ENCODE measurements around the gene TEX48. TPM values are rescaled to one million over a fixed set of nuclear protein-coding genes. Genes with fewer than 3 reads are reported as not detected.

TEX48 gene
- total RNA-seq, result not detected in 2 replicates

- peak; percentile 87 for DNase-seq
Observed at GRCh38 chr9:114681594-114682332, at the start of gene TEX48. Gene TEX48, minus strand, starts transcription at chr9:114682192. Its CDS starts 10,469 bp downstream, at chr9:114671723.

- no peak for DNase-seq
Observed at GRCh38 chr9:114731701-114732100, 49.7 kb upstream of the TEX48 start.

GRCh38 chr9:114729706-114730105, 47.7 kb upstream of the TEX48 start:
- DNase-seq, result no peak

GRCh38 chr9:114725930-114726329, 43.9 kb upstream of the TEX48 start:
- DNase-seq, result no peak

GRCh38 chr9:114724744-114725143, 42.8 kb upstream of the TEX48 start:
- DNase-seq, result no peak

GRCh38 chr9:114723931-114724330, 41.9 kb upstream of the TEX48 start:
- no peak for DNase-seq

GRCh38 chr9:114722937-114723620, 41.1 kb upstream of the TEX48 start:
- DNase-seq, result no peak

- no peak for DNase-seq
Observed at GRCh38 chr9:114722081-114722621, 40.2 kb upstream of the TEX48 start.

GRCh38 chr9:114721491-114722079, 39.6 kb upstream of the TEX48 start:
- no peak for DNase-seq

- no peak for DNase-seq
Observed at GRCh38 chr9:114720086-114720676, 38.2 kb upstream of the TEX48 start.

GRCh38 chr9:114719290-114719689, 37.3 kb upstream of the TEX48 start:
- no peak for DNase-seq

- DNase-seq, result no peak
Observed at GRCh38 chr9:114718801-114719221, 36.8 kb upstream of the TEX48 start.

GRCh38 chr9:114717908-114718486, 36.0 kb upstream of the TEX48 start:
- DNase-seq, result no peak

- DNase-seq, result no peak
Observed at GRCh38 chr9:114709636-114710035, 27.6 kb upstream of the TEX48 start.

- no peak for DNase-seq
Observed at GRCh38 chr9:114706711-114707110, 24.7 kb upstream of the TEX48 start.

- DNase-seq, result no peak
Observed at GRCh38 chr9:114701988-114702387, 20.0 kb upstream of the TEX48 start.

- DNase-seq, result no peak
Observed at GRCh38 chr9:114697951-114698351, 16.0 kb upstream of the TEX48 start.

GRCh38 chr9:114696814-114697544, 15.0 kb upstream of the TEX48 start:
- DNase-seq, result no peak

- no peak for DNase-seq
Observed at GRCh38 chr9:114695948-114696347, 14.0 kb upstream of the TEX48 start.

GRCh38 chr9:114694719-114695269, 12.8 kb upstream of the TEX48 start:
- no peak for DNase-seq

GRCh38 chr9:114694146-114694545, 12.2 kb upstream of the TEX48 start:
- no peak for DNase-seq

Measured in dermis blood vessel endothelial cell (primary cell).